Measurements from ENCODE around the gene FAM222A. TPM values are rescaled to one million over a fixed set of nuclear protein-coding genes. Genes with fewer than 3 reads are reported as not detected.

Gene FAM222A
- total RNA-seq, 4 donors from 2014 or later = 4.8 to 7.2 (median 6.1) TPM

DNA sequence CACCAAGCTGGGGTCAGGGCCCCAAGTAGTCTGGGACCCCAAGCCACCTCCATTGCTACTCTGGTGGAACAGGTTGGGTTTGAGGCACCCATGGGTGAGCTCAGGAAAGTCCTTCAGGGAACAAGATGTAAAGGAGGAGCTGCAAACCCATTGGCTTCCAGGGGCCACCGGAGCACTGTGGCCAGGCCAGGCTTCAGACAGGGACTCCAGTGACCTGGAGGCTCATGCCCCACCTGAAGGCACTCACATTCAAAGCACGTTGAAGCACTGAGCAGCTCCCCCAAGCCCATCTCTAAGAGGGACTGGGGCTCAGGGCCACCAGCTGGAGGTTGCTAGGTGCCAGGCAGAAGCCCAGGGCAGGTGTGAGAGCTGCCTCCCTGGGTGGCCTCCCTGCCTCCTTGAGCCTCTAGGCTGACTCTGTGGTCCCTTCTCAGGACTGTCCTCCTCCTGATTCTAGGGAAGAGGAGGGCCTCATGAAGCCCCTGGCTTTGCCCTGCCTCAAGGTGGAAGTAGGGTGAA lies 49.1 kb downstream of the FAM222A start:
- no peak for DNase-seq (ENCODE audit: low spot score in 2 of 2)
- intact Hi-C loops (cut with DNase I; ENCODE audit: low total_unique reads) = no loop called here
- TF ChIP-seq POLR2A (IDR thresholded peaks at IDR 0.05) (no peak), CTCF (IDR thresholded peaks at IDR 0.05) (no peak)
- WGBS, 2 donors = 95 to 100% methylated on average over 1 to 2 of the region's 2 CpGs
- no peak overlapping the region for H3K4me3 ChIP-seq (ENCODE audit: low read depth, poor library complexity, severe bottlenecking)

GRCh38 chr12:109763201-109763841 lies 49.7 kb downstream of the FAM222A start:
- DNase-seq (ENCODE audit: low spot score in 2 of 2) = peak in 1 of 2 donors; percentile 66
- intact Hi-C loops (cut with DNase I; ENCODE audit: low total_unique reads) = no loop called here
- TF ChIP-seq CTCF (IDR thresholded peaks at IDR 0.05) (no peak), POLR2A (IDR thresholded peaks at IDR 0.05) (no peak)
- WGBS, 2 donors = 47 to 71% methylated on average over 3 of the region's 3 CpGs
- H3K4me3 ChIP-seq (ENCODE audit: low read depth, poor library complexity, severe bottlenecking) = no peak overlapping the region

DNA sequence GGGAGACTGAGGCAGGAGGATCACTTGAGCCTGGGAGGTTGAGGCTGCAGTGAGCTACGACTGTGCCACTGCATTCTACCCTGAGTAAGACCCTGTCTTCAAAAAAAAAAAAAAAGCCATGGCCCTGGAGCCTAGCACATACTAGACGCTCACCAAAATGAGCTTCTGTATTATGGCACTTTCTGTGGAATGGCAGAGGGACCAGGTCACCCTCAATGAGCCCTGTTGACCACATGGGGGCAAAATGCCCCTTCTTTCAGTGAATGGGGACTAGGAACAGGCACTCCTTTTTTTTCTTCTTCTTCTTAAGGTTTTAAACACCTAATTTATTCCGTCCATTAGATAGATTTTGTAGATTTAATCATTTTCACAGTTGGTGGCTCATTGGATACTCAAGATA lies 50.5 kb downstream of the FAM222A start:
- no peak for TF ChIP-seq CTCF (IDR thresholded peaks at IDR 0.05)
- TF ChIP-seq POLR2A (IDR thresholded peaks at IDR 0.05) = no peak
- DNase-seq (ENCODE audit: low spot score in 2 of 2) = peak in 1 of 2 donors; percentile 25
- 92 to 93% methylated on average over 3 of the region's 3 CpGs for WGBS, 2 donors
- no peak overlapping the region for H3K4me3 ChIP-seq (ENCODE audit: low read depth, poor library complexity, severe bottlenecking)
- intact Hi-C loops (cut with DNase I; ENCODE audit: low total_unique reads) = no loop called here

- TF ChIP-seq POLR2A (IDR thresholded peaks at IDR 0.05) (no peak), CTCF (IDR thresholded peaks at IDR 0.05) (no peak)
- intact Hi-C loops (cut with DNase I; ENCODE audit: low total_unique reads) = no loop called here
- no peak overlapping the region for H3K4me3 ChIP-seq (ENCODE audit: low read depth, poor library complexity, severe bottlenecking)
- peak in 1 of 2 donors; percentile 81 for DNase-seq (ENCODE audit: low spot score in 2 of 2)
- WGBS, 2 donors = 83 to 85% methylated on average over 17 to 18 of the region's 18 CpGs
Observed at GRCh38 chr12:109764776-109765445, 51.3 kb downstream of the FAM222A start.

- intact Hi-C loops (cut with DNase I; ENCODE audit: low total_unique reads) = no loop called here
- no peak for DNase-seq (ENCODE audit: low spot score in 2 of 2)
- H3K4me3 ChIP-seq (ENCODE audit: low read depth, poor library complexity, severe bottlenecking) = no peak overlapping the region
- 91 to 92% methylated on average over 6 of the region's 6 CpGs for WGBS, 2 donors
- TF ChIP-seq POLR2A (IDR thresholded peaks at IDR 0.05) = no peak
Observed at GRCh38 chr12:109765446-109765810, 51.8 kb downstream of the FAM222A start.

DNA sequence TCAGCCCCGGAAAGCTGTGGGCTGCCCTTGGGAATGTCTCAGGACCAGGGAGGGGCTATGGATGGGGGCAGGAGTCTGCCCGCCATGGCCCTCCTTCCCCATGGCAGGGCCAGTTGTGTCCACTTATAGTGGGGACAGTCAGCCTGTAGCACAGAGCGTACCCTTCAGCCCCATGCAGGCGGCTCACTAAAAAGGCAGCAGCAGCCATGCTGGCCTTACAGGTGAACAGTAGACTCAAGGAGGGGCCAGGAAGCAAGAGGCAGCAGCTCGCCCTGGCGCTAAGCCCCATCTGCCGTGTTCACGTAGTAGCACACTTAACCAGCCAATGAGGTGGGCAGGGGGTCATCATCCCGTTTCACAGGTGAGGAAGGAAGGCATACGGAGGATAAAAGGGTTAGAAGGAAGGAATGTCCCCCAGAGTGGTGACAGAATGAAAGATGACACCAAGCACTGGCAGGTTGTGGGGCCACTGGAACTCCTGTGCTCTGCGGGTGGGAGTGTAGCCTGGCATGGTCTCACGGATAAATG lies 52.7 kb downstream of the FAM222A start:
- WGBS, 2 donors = 83 to 85% methylated on average over 12 of the region's 12 CpGs
- peak in 1 of 2 donors; percentile 70 for DNase-seq (ENCODE audit: low spot score in 2 of 2)
- TF ChIP-seq POLR2A (IDR thresholded peaks at IDR 0.05) = no peak
- TF ChIP-seq CTCF (IDR thresholded peaks at IDR 0.05) = no peak
- H3K4me3 ChIP-seq (ENCODE audit: low read depth, poor library complexity, severe bottlenecking) = no peak overlapping the region
- intact Hi-C loops (cut with DNase I; ENCODE audit: low total_unique reads) = no loop called here

All from lower leg skin (tissue), 4 donors.